Uterus (tissue), 4 donors: ENCODE data around the gene EDC4. TPM values are rescaled to one million over a fixed set of nuclear protein-coding genes. Genes with fewer than 3 reads are reported as not detected.
"Not testable (repeated sequence)": the region's sequence is repeated elsewhere in the genome, so short reads cannot be mapped to it uniquely, and the experiment has no call there.

Source experiments
- DNase-seq, 2 donors: peaks; one replicate each; pipeline ENCODE4 v3.0.0-alpha.2; 2019 to 2020
- H3K27ac ChIP-seq, 2 donors: fragments of 200-600 bp; sonication (generic); 1 replicate in 1 of 2; 2 replicates in 1 of 2; pipeline ENCODE4 v1.5.1; 2016 to 2018
- H3K27me3 ChIP-seq, 2 donors: fragments of 200-600 bp; sonication (generic); one replicate each; pipeline ENCODE4 v1.5.1; 2018 to 2019; ENCODE audit warnings: control low read depth in 1 of 2
- H3K36me3 ChIP-seq, 2 donors: fragments of 200-600 bp; sonication (generic); one replicate each; pipeline ENCODE4 v1.5.1; 2019; ENCODE audit warnings: control low read depth in 1 of 2
- H3K4me1 ChIP-seq, 2 donors: fragments of 200-600 bp; sonication (generic); one replicate each; pipeline ENCODE4 v1.5.1; 2018 to 2019; ENCODE audit warnings: control low read depth in 1 of 2
- H3K4me3 ChIP-seq, 2 donors: fragments of 200-600 bp; sonication (generic); 1 replicate in 1 of 2; 2 replicates in 1 of 2; pipeline ENCODE4 v1.5.1; 2018 to 2019; ENCODE audit warnings: mild to moderate bottlenecking in 1 of 2
- H3K9me3 ChIP-seq, 2 donors: fragments of 200-600 bp; sonication (generic); one replicate each; pipeline ENCODE4 v1.5.1; 2019; ENCODE audit warnings: control low read depth in 1 of 2
- POLR2A ChIP-seq, 2 donors: fragments of 450-650 bp; IDR thresholded peaks; one replicate each; pipeline ENCODE4 v1.6.1; 2016; ENCODE audit warnings: antibody characterized with exemption in 2 of 2, mild to moderate bottlenecking in 1 of 2, moderate library complexity in 1 of 2
- intact Hi-C: fragments of 100-400 bp; cut with DNase I; formaldehyde crosslinking; loops from one replicate; pipeline ENCODE4 v1.15.1; 2023; ENCODE audit warnings: low total_unique reads
- total RNA-seq, 4 donors: library from RNA; depleted of rRNA in 3 of 4; stranded (reverse); fragments of >200 nt in 3 of 4; gene quantifications; one replicate each; pipeline versions ENCODE4 v1.1.0 to v1.2.4, GENCODE V29; 2014 to 2023
- TF ChIP-seq, protein P1 (sequence below), 4 experiments: fragments of 200-600 bp in 2 of 4; fragments of 450-650 bp in 2 of 4; sonication (generic) in 2 of 4; IDR thresholded peaks; one replicate each; pipeline ENCODE4 v1.5.1; 2016 to 2019; ENCODE audit warnings: antibody characterized with exemption in 4 of 4, mild to moderate bottlenecking in 2 of 4, moderate library complexity in 1 of 4
- donor health status: DM: yes; HTN: yes; CAD: no.

Gene EDC4
- total RNA-seq, 4 donors from 2014 or later, result 19.4 to 63.7 (median 50.7) TPM

DNA sequence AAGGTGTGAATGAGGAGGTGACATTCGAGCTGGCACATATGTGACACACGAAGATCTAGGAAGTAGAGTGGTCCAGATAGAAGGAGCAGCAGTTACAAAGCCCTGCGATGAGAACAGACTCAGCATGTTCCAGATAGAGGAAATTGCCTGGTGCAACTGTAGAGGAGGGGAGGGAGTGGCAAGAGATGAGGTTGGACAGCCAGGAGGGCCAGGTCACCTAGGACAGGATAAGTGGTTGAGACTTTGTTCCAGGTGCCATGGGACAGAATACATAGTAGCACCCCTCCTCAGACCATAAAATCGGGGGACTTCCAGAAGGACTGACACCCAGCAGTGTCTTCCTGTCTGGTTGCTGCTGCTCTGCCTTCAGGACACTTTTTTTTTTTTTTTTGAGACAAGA lies 14.4 kb upstream of the EDC4 start:
- H3K9me3 ChIP-seq, result no peaks in the 10 kb centered on the region
- intact Hi-C loops, result no loop called here
- no peak overlapping the region for H3K4me3 ChIP-seq
- H3K27ac ChIP-seq, result peak overlapping the region; percentile 75 to 76
- no peak for DNase-seq
- no peaks in the 10 kb centered on the region for H3K27me3 ChIP-seq
- TF ChIP-seq, protein P1, sequence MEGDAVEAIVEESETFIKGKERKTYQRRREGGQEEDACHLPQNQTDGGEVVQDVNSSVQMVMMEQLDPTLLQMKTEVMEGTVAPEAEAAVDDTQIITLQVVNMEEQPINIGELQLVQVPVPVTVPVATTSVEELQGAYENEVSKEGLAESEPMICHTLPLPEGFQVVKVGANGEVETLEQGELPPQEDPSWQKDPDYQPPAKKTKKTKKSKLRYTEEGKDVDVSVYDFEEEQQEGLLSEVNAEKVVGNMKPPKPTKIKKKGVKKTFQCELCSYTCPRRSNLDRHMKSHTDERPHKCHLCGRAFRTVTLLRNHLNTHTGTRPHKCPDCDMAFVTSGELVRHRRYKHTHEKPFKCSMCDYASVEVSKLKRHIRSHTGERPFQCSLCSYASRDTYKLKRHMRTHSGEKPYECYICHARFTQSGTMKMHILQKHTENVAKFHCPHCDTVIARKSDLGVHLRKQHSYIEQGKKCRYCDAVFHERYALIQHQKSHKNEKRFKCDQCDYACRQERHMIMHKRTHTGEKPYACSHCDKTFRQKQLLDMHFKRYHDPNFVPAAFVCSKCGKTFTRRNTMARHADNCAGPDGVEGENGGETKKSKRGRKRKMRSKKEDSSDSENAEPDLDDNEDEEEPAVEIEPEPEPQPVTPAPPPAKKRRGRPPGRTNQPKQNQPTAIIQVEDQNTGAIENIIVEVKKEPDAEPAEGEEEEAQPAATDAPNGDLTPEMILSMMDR (IDR thresholded peaks at IDR 0.05), result no peak
- no peak for TF ChIP-seq POLR2A (IDR thresholded peaks at IDR 0.05)
- peaks cover 6 to 10% of the 10 kb centered on the region in 2 donors for H3K4me1 ChIP-seq
- H3K36me3 ChIP-seq, result no peaks in the 10 kb centered on the region

DNA sequence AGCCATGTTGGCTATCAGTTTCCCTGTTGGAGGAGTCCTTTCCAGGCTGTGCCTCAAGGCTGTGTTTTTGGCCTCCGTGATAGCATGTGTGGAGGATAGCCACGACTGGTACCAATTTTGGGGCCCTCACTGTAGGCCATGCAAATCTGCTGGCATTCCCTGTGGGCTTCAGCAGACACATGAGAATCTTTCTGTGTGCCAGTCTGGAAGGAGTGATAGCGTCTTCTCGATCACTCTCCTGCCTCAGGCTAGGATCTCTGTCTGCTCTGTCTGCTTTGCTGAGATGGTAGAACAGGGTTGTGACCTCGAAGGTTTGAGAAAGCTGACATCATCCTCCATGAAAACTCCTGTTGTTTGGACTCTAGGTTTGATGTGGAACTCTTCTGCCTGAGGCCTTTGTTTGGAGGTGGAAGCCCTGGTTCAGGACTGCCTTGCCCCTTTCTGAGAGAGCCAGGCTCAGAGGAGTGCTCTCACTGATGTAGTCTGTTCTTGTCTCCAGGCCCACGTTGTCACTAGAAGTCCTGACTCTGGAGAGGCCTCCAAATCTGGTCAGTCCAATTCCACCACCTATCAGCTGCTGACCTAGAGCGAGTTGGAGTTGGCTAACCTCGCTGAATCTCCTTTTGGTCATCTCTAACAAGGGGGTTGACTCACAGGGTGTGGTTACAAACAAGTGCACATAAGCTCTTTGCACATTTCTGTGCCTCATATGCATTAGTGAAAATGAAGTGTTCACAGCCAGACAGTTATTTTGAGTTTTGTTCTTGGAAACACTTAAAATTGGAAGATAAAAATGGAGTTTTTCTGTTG lies 12.1 kb upstream of the EDC4 start:
- intact Hi-C loops, result no loop called here
- Histone ChIP-seq H3K4me3 (no peak overlapping the region), H3K27ac (no peak overlapping the region), H3K27me3 (no peaks in the 10 kb centered on the region), H3K9me3 (no peaks in the 10 kb centered on the region), H3K4me1 (peaks cover 6 to 10% of the 10 kb centered on the region in 2 donors), H3K36me3 (no peaks in the 10 kb centered on the region)
- TF ChIP-seq POLR2A (IDR thresholded peaks at IDR 0.05), result no peak
- TF ChIP-seq, protein P1 (IDR thresholded peaks at IDR 0.05), result no peak
- no peak for DNase-seq

DNA sequence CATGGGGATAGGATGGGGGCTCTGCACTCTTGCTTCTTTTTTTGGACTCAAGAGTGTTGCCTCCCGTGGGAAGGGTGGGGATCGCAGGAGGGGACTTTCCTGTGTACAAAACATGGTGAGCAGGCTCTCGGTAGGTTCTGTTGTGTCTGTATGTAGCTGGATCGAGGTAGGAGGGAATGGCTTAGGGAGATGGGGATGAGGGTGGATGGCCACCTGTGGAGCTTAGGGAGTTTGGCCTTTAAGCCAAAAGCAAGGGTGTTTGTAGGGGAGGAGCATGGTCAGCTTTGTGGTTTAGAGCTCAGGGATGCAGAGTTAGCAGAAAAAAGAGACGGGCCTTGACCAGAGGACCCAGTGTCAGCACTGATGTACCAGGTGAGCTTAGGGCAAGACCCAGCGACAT lies 11.0 kb upstream of the EDC4 start:
- Histone ChIP-seq H3K9me3 (no peaks in the 10 kb centered on the region), H3K4me1 (peaks cover 6 to 7% of the 10 kb centered on the region in 2 donors), H3K4me3 (no peak overlapping the region), H3K27me3 (no peaks in the 10 kb centered on the region), H3K27ac (peak overlapping the region in 1 of 2 donors; percentile 67), H3K36me3 (no peaks in the 10 kb centered on the region)
- no peak for TF ChIP-seq POLR2A (IDR thresholded peaks at IDR 0.05)
- TF ChIP-seq, protein P1 (IDR thresholded peaks at IDR 0.05), result no peak
- intact Hi-C loops, result no loop called here
- DNase-seq, result no peak

DNA sequence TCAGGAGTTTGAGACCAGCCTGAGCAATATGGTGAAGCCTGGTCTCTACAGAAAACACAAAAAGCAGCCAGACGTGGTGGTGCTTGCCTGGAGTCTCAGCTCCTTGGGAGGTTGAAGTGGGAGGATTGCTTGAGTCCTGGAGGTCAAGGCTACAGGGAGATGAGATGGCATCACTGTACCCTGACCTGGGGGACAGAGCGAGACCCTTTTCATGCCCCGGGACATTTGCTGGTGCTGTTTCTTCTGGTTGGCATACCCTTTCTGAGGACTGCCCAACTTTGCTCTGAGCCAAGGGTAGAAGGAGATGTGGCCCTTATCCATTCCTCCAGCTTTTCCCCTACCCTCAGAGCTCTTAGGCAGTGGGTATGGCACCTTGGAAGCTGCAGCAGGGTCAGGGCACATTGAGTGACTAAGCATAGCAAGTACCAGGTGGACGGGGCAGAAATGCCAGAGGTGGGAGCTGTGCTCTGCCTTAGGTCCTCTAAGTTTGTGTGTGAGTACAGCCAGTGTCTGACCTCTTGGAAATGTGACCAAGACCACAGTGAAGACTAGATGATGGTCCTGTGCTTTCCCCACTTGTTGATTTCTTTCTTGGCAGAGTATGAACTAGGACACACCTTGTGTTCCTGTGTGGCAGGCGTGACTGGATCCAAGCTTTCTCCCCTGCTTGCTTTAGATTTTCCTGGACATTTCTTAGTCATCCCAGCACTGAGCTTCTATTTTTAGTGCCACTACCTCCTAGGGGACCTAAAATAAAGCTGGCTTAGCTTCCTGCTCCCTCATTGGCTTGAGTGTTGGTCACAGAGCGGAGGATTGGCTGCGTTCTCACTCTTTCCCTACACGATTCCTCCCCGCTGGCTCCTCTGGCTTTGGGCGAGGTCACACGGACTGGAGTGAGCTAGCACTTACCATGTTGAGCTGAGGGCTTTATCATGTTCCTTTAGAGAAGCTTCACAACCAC lies 9.9 kb upstream of the EDC4 start:
- H3K9me3 ChIP-seq, result no peaks in the 10 kb centered on the region
- H3K36me3 ChIP-seq, result no peaks in the 10 kb centered on the region
- no peaks in the 10 kb centered on the region for H3K27me3 ChIP-seq
- intact Hi-C loops, result no loop called here
- no peak for TF ChIP-seq POLR2A (IDR thresholded peaks at IDR 0.05)
- TF ChIP-seq, protein P1 (IDR thresholded peaks at IDR 0.05), result no peak
- peak overlapping the region; percentile 67 to 86 for H3K27ac ChIP-seq
- H3K4me3 ChIP-seq, result no peak overlapping the region
- peak; percentile 61 for DNase-seq
- H3K4me1 ChIP-seq, result no peaks in the 10 kb centered on the region

DNA sequence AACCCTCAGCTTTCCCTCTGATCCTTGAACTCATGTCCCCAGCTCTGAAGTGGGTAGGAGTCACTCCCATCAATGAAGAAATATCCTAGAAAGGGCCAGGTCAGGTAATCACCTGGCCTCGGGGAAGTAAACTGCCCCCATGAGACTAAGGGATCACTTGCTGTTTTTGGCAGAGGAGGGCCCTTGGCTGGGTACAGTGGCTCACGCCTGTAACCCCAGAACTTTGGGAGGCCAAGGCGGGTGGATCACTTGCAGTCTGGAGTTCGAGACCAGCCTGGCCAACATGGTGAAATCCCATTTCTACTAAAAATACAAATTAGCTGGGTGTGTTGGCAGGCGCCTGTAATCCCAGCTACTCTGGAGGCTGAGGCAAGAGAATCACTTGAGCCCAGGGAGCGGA lies 8.8 kb upstream of the EDC4 start:
- H3K36me3 ChIP-seq, H3K4me1 ChIP-seq, DNase-seq, H3K4me3 ChIP-seq, H3K27me3 ChIP-seq, intact Hi-C loops, H3K9me3 ChIP-seq: not testable (repeated sequence)
- H3K27ac ChIP-seq, result peak overlapping the region; percentile 67 to 86
